Peyer's patch (tissue), 4 donors: ENCODE measurements around the gene DOCK1. TPM values are rescaled to one million over a fixed set of nuclear protein-coding genes. Genes with fewer than 3 reads are reported as not detected.

Experiments used
- DNase-seq, 3 donors: peaks; one replicate each; pipeline ENCODE4 v3.0.0-alpha.2; 2017 to 2019
- H3K27ac ChIP-seq, 4 donors: fragments of 200-600 bp; sonication (generic); one replicate each; pipeline ENCODE4 v1.5.1; 2016 to 2019
- H3K27me3 ChIP-seq, 2 donors: fragments of 200-600 bp; sonication (generic); one replicate each; pipeline ENCODE4 v1.5.1; 2019
- H3K36me3 ChIP-seq, 3 donors: fragments of 200-600 bp; sonication (generic); one replicate each; pipeline ENCODE4 v1.5.1; 2016 to 2019
- H3K4me1 ChIP-seq, 4 donors: fragments of 200-600 bp; sonication (generic); one replicate each; pipeline ENCODE4 v1.5.1; 2016 to 2019
- H3K4me3 ChIP-seq, 4 donors: fragments of 200-600 bp; sonication (generic); 1 replicate in 3 of 4; 2 replicates in 1 of 4; pipeline ENCODE4 v1.5.1; 2016 to 2019; ENCODE audit warnings: mild to moderate bottlenecking in 1 of 4
- H3K9me3 ChIP-seq, 4 donors: fragments of 200-600 bp; sonication (generic); one replicate each; pipeline ENCODE4 v1.5.1; 2016 to 2019; ENCODE audit warnings: mild to moderate bottlenecking in 1 of 4
- POLR2A ChIP-seq, 2 donors: fragments of 450-650 bp; IDR thresholded peaks; one replicate each; pipeline ENCODE4 v1.5.1; 2017; ENCODE audit warnings: antibody characterized with exemption in 2 of 2, mild to moderate bottlenecking in 2 of 2, moderate library complexity in 2 of 2
- total RNA-seq, 4 donors: library from RNA; depleted of rRNA; stranded (reverse); fragments of >200 nt; gene quantifications; one replicate each; pipeline ENCODE4 v1.1.0, GENCODE V29; 2016
- TF ChIP-seq, protein P1 (sequence below), 6 experiments: fragments of 450-650 bp in 4 of 6; fragments of 200-600 bp in 2 of 6; sonication (generic) in 1 of 6; IDR thresholded peaks; one replicate each; pipeline ENCODE4 v1.5.1; 2017 to 2019; ENCODE audit warnings: antibody characterized with exemption in 6 of 6, mild to moderate bottlenecking in 3 of 6, moderate library complexity in 1 of 6

Gene DOCK1
- total RNA-seq, 4 donors from 2014 or later, result 42.0 to 117 (median 92.2) TPM

DNA sequence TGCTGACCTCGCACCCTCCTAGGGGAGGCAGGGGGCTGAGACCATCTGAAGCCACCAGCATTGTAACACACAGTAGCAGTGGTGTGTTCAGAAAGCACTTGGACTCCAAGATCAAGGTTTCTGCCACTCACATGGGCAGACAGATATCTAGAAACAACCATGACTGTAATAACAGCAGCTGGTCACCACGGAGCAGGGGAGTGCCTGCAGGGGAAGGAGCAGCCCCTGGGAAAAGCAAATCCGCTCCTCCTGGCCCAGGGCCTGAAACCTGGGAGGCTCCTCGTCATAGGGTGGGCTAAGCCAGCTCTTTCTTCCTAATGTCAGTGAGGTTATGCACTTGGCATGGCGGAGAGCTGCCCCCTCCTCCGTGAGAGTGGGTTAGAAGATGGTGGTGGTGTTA is 409.6 kb downstream of the DOCK1 start:
- no peaks in the 10 kb centered on the region for H3K9me3 ChIP-seq
- no peaks in the 10 kb centered on the region for H3K4me1 ChIP-seq
- TF ChIP-seq, protein P1, sequence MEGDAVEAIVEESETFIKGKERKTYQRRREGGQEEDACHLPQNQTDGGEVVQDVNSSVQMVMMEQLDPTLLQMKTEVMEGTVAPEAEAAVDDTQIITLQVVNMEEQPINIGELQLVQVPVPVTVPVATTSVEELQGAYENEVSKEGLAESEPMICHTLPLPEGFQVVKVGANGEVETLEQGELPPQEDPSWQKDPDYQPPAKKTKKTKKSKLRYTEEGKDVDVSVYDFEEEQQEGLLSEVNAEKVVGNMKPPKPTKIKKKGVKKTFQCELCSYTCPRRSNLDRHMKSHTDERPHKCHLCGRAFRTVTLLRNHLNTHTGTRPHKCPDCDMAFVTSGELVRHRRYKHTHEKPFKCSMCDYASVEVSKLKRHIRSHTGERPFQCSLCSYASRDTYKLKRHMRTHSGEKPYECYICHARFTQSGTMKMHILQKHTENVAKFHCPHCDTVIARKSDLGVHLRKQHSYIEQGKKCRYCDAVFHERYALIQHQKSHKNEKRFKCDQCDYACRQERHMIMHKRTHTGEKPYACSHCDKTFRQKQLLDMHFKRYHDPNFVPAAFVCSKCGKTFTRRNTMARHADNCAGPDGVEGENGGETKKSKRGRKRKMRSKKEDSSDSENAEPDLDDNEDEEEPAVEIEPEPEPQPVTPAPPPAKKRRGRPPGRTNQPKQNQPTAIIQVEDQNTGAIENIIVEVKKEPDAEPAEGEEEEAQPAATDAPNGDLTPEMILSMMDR (IDR thresholded peaks at IDR 0.05), result no peak
- TF ChIP-seq POLR2A (IDR thresholded peaks at IDR 0.05), result no peak
- H3K27me3 ChIP-seq, result no peaks in the 10 kb centered on the region
- DNase-seq, result no peak
- no peak overlapping the region for H3K4me3 ChIP-seq
- no peaks in the 10 kb centered on the region for H3K36me3 ChIP-seq
- H3K27ac ChIP-seq, result no peak overlapping the region

DNA sequence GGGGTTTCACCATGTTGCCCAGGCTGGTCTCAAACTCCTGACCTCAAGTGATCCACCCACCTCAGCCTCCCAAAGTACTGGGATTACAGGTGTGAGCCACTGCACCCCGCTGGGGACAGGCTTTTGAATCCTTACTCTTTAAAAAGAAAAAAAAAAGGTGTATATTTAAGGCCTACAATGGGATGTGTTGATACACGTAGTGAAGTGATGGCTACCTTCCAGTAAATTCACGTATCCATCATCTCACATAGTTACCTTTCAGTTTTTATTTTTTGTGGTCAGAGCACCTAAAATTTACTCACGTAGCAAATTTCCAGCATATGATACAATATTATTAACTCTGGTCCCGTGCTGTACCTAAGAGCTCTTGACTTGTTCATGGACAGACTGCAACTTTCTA is 410.7 kb downstream of the DOCK1 start:
- H3K27me3 ChIP-seq, result no peaks in the 10 kb centered on the region
- H3K36me3 ChIP-seq, result no peaks in the 10 kb centered on the region
- H3K9me3 ChIP-seq, result no peaks in the 10 kb centered on the region
- no peak for DNase-seq
- no peaks in the 10 kb centered on the region for H3K4me1 ChIP-seq
- no peak overlapping the region for H3K27ac ChIP-seq
- no peak overlapping the region for H3K4me3 ChIP-seq
- no peak for TF ChIP-seq POLR2A (IDR thresholded peaks at IDR 0.05)
- TF ChIP-seq, protein P1 (IDR thresholded peaks at IDR 0.05), result no peak

GRCh38 chr10:127318396-127318795 is 413.2 kb downstream of the DOCK1 start:
- no peak for DNase-seq
- TF ChIP-seq, protein P1 (IDR thresholded peaks at IDR 0.05), result no peak
- no peak for TF ChIP-seq POLR2A (IDR thresholded peaks at IDR 0.05)
- no peak overlapping the region for H3K27ac ChIP-seq

DNA sequence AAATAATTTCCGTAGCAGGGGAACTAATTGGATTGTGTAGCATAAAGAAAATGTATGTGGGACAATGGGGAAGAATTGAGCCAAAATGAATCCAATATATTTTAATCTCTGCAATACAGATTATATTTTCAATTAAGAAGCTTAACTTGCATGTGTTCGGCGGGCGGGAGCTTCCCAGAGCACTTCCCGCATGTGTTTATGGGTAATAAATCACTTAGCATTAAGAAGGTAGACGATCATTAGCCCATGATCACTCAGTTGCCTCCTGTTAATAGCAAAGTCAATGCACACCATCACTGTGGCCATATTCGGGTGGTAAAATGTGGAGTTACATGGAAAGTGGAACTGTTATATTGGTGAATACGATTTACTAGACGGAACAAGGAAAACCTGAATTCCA is 414.0 kb downstream of the DOCK1 start:
- TF ChIP-seq POLR2A (IDR thresholded peaks at IDR 0.05), result no peak
- TF ChIP-seq, protein P1 (IDR thresholded peaks at IDR 0.05), result no peak
- Histone ChIP-seq H3K27me3 (no peaks in the 10 kb centered on the region), H3K4me3 (no peak overlapping the region), H3K27ac (no peak overlapping the region), H3K4me1 (no peaks in the 10 kb centered on the region), H3K36me3 (no peaks in the 10 kb centered on the region), H3K9me3 (no peaks in the 10 kb centered on the region)
- no peak for DNase-seq

More at GRCh38 chr10:127318396-127318795, 413.2 kb downstream of the DOCK1 start:
- Histone ChIP-seq H3K9me3 (no peaks in the 10 kb centered on the region), H3K4me1 (no peaks in the 10 kb centered on the region), H3K27me3 (no peaks in the 10 kb centered on the region), H3K4me3 (no peak overlapping the region), H3K36me3 (no peaks in the 10 kb centered on the region)

DNA sequence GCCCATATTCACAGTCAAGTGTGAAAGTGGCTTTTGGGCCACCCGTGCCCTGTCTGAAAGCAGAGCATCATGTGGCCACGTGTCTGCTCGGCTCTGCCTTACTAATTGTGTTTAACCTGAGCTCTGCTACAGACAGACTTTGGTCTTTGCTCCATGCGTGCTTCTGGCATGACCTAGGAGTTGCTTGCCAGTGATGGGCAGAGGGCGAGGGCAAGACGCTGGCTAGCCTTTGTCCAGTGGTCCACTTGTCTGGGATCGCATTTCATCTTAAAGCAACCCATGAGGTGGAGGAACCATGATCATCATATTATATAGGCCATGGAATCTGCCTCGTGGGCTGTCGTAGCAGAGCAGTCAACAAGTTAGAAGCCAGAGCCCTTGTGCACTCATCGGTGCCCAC is 414.5 kb downstream of the DOCK1 start:
- no peaks in the 10 kb centered on the region for H3K27me3 ChIP-seq
- DNase-seq, result no peak
- TF ChIP-seq, protein P1 (IDR thresholded peaks at IDR 0.05), result no peak
- no peak for TF ChIP-seq POLR2A (IDR thresholded peaks at IDR 0.05)
- no peak overlapping the region for H3K27ac ChIP-seq
- no peaks in the 10 kb centered on the region for H3K36me3 ChIP-seq
- H3K4me1 ChIP-seq, result no peaks in the 10 kb centered on the region
- H3K4me3 ChIP-seq, result no peak overlapping the region
- no peaks in the 10 kb centered on the region for H3K9me3 ChIP-seq

GRCh38 chr10:127320176-127320575 is 414.9 kb downstream of the DOCK1 start:
- no peak for TF ChIP-seq POLR2A (IDR thresholded peaks at IDR 0.05)
- TF ChIP-seq, protein P1 (IDR thresholded peaks at IDR 0.05), result no peak
- no peak for DNase-seq
- no peaks in the 10 kb centered on the region for H3K9me3 ChIP-seq

More at GRCh38 chr10:127320176-127320575, 414.9 kb downstream of the DOCK1 start:
- no peaks in the 10 kb centered on the region for H3K36me3 ChIP-seq
- no peaks in the 10 kb centered on the region for H3K4me1 ChIP-seq
- H3K4me3 ChIP-seq, result no peak overlapping the region
- H3K27ac ChIP-seq, result no peak overlapping the region
- H3K27me3 ChIP-seq, result no peaks in the 10 kb centered on the region
